ENCODE results near the gene JADE1. TPM values are rescaled to one million over a fixed set of nuclear protein-coding genes. Genes with fewer than 3 reads are reported as not detected.

The JADE1 gene
- total and polyA plus RNA-seq, 4 donors = 5.0 to 17.6 (median 10.5) TPM

GRCh38 chr4:128837198-128837597 lies 27.7 kb downstream of the JADE1 start:
- H3K9me3 ChIP-seq (ENCODE audit: control insufficient read depth in 4 of 4, low read length in 3 of 4) = no peaks in the 10 kb centered on the region
- H3K36me3 ChIP-seq (ENCODE audit: control insufficient read depth in 4 of 4, insufficient read depth in 3 of 4, low read depth in 1 of 4, low read length in 3 of 4) = peaks cover 0 to 2% (median under 1%) of the 10 kb centered on the region in 4 donors
- DNase-seq (ENCODE audit: low spot score) = no peak
- H3K4me1 ChIP-seq (ENCODE audit: control insufficient read depth in 4 of 4, insufficient read depth in 4 of 4, low read length in 3 of 4) = peaks cover 3 to 23% (median 11%) of the 10 kb centered on the region in 4 donors
- no peak overlapping the region for H3K4me3 ChIP-seq (ENCODE audit: low read depth in 1 of 3, low read length in 3 of 3)
- no peaks in the 10 kb centered on the region for H3K27me3 ChIP-seq (ENCODE audit: control insufficient read depth in 4 of 4, insufficient read depth in 4 of 4, low read length in 3 of 4)
- no peak overlapping the region for H3K27ac ChIP-seq (ENCODE audit: low read depth in 1 of 2, low read length in 2 of 2)
- no peak for TF ChIP-seq TAF1 (conservative IDR thresholded peaks at IDR 0.05)
- no peak for TF ChIP-seq GABPA (IDR thresholded peaks at IDR 0.05 in 1 of 2, conservative IDR thresholded peaks at IDR 0.05 in 1 of 2)
- TF ChIP-seq NR2F2 (IDR thresholded peaks at IDR 0.05) = no peak
- no peak for TF ChIP-seq FOXA2 (IDR thresholded peaks at IDR 0.05)
- TF ChIP-seq YY1 (IDR thresholded peaks at IDR 0.05) = no peak
- TF ChIP-seq EGR1 (IDR thresholded peaks at IDR 0.05; ENCODE audit: low read depth in 2 of 2) = no peak
- TF ChIP-seq, protein P1, sequence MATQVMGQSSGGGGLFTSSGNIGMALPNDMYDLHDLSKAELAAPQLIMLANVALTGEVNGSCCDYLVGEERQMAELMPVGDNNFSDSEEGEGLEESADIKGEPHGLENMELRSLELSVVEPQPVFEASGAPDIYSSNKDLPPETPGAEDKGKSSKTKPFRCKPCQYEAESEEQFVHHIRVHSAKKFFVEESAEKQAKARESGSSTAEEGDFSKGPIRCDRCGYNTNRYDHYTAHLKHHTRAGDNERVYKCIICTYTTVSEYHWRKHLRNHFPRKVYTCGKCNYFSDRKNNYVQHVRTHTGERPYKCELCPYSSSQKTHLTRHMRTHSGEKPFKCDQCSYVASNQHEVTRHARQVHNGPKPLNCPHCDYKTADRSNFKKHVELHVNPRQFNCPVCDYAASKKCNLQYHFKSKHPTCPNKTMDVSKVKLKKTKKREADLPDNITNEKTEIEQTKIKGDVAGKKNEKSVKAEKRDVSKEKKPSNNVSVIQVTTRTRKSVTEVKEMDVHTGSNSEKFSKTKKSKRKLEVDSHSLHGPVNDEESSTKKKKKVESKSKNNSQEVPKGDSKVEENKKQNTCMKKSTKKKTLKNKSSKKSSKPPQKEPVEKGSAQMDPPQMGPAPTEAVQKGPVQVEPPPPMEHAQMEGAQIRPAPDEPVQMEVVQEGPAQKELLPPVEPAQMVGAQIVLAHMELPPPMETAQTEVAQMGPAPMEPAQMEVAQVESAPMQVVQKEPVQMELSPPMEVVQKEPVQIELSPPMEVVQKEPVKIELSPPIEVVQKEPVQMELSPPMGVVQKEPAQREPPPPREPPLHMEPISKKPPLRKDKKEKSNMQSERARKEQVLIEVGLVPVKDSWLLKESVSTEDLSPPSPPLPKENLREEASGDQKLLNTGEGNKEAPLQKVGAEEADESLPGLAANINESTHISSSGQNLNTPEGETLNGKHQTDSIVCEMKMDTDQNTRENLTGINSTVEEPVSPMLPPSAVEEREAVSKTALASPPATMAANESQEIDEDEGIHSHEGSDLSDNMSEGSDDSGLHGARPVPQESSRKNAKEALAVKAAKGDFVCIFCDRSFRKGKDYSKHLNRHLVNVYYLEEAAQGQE (IDR thresholded peaks at IDR 0.05) = no peak
- TF ChIP-seq ATF3 (IDR thresholded peaks at IDR 0.05) = no peak
- no peak for TF ChIP-seq MAX (IDR thresholded peaks at IDR 0.05)
- TF ChIP-seq JUND (IDR thresholded peaks at IDR 0.05) = no peak
- no peak for TF ChIP-seq HNF4G (IDR thresholded peaks at IDR 0.05)
- TF ChIP-seq CTCF (IDR thresholded peaks at IDR 0.05; ENCODE audit: low read depth, low read length, missing input control) = no peak
- TF ChIP-seq FOXA1 (IDR thresholded peaks at IDR 0.05) = no peak
- TF ChIP-seq RAD21 (IDR thresholded peaks at IDR 0.05) = no peak
- no peak for TF ChIP-seq HNF4A (conservative IDR thresholded peaks at IDR 0.05)
- TF ChIP-seq RXRA (IDR thresholded peaks at IDR 0.05) = no peak
- TF ChIP-seq SP1 (IDR thresholded peaks at IDR 0.05) = no peak
- TF ChIP-seq, protein P2, sequence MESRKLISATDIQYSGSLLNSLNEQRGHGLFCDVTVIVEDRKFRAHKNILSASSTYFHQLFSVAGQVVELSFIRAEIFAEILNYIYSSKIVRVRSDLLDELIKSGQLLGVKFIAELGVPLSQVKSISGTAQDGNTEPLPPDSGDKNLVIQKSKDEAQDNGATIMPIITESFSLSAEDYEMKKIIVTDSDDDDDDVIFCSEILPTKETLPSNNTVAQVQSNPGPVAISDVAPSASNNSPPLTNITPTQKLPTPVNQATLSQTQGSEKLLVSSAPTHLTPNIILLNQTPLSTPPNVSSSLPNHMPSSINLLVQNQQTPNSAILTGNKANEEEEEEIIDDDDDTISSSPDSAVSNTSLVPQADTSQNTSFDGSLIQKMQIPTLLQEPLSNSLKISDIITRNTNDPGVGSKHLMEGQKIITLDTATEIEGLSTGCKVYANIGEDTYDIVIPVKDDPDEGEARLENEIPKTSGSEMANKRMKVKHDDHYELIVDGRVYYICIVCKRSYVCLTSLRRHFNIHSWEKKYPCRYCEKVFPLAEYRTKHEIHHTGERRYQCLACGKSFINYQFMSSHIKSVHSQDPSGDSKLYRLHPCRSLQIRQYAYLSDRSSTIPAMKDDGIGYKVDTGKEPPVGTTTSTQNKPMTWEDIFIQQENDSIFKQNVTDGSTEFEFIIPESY (IDR thresholded peaks at IDR 0.05) = no peak
- no peak overlapping the region for H3K9ac ChIP-seq (ENCODE audit: low read depth in 1 of 2, low read length in 2 of 2)
- 89% methylated on average over 2 of the region's 2 CpGs for WGBS
